Right lobe of liver (tissue), 4 donors: ENCODE data around the gene USH1C.

Source experiments
- CTCF ChIP-seq, 4 donors: fragments of 200-600 bp in 3 of 4; fragments of 450-650 bp in 1 of 4; IDR thresholded peaks; one replicate each; pipeline versions ENCODE4 v1.5.1 to v1.8.0; 2016 to 2022; ENCODE audit warnings: antibody characterized with exemption in 4 of 4, mild to moderate bottlenecking in 2 of 4
- POLR2A ChIP-seq: fragments of 450-650 bp; IDR thresholded peaks from one replicate; pipeline ENCODE4 v1.6.1; 2017; ENCODE audit warnings: antibody characterized with exemption, mild to moderate bottlenecking
- donor health status: DM: no; HTN: no; CAD: no.
- donor health status: DM: no; HTN: no; CAD: no.
- donor health status: DM: no; HTN: yes; CAD: no.

- TF ChIP-seq POLR2A (no peak), CTCF (IDR thresholded peaks at IDR 0.05) (no peak)
These were observed 24.9 kb downstream of the USH1C start for GRCh38 chr11:17519061-17519885.
